HEK293 (cell line): ENCODE data around the gene LMO7.
"Not testable (repeated sequence)": the region's sequence is repeated elsewhere in the genome, so short reads cannot be mapped to it uniquely, and the experiment has no call there.

ENCODE experiments used
- CTCF ChIP-seq: fragments of 450-650 bp; formaldehyde crosslinking; IDR thresholded peaks from 2 replicates; pipeline ENCODE4 v1.5.1; 2016; ENCODE audit warnings: missing biosample characterization, missing genetic modification characterization
- RBAK ChIP-seq: fragments of 450-650 bp; formaldehyde crosslinking; IDR thresholded peaks from 2 replicates; pipeline ENCODE4 v1.5.1; 2016; ENCODE audit warnings: missing biosample characterization, missing genetic modification characterization
- REST ChIP-seq: fragments of 450-650 bp; formaldehyde crosslinking; IDR thresholded peaks from 2 replicates; pipeline ENCODE4 v1.5.1; 2016; ENCODE audit warnings: missing biosample characterization, missing genetic modification characterization
- ZNF266 ChIP-seq: fragments of 450-650 bp; formaldehyde crosslinking; IDR thresholded peaks from 2 replicates; pipeline ENCODE4 v1.5.1; 2016; ENCODE audit warnings: missing biosample characterization, missing genetic modification characterization, low read depth
- ZNF404 ChIP-seq: fragments of 450-650 bp; formaldehyde crosslinking; IDR thresholded peaks from 2 replicates; pipeline ENCODE4 v1.5.1; 2017; ENCODE audit warnings: missing biosample characterization, missing genetic modification characterization
- ZNF530 ChIP-seq: fragments of 450-650 bp; formaldehyde crosslinking; IDR thresholded peaks from 2 replicates; pipeline ENCODE4 v1.5.1; 2016; ENCODE audit warnings: low read depth, missing biosample characterization, missing genetic modification characterization
- ZNF561 ChIP-seq: fragments of 450-650 bp; IDR thresholded peaks from 2 replicates; pipeline ENCODE4 v1.5.1; 2018; ENCODE audit warnings: missing biosample characterization, missing genetic modification characterization, borderline replicate concordance
- ZNF747 ChIP-seq: fragments of 450-650 bp; formaldehyde crosslinking; IDR thresholded peaks from 2 replicates; pipeline ENCODE4 v1.5.1; 2016; ENCODE audit warnings: missing biosample characterization, missing genetic modification characterization
- ZNF76 ChIP-seq: fragments of 450-650 bp; formaldehyde crosslinking; IDR thresholded peaks from 2 replicates; pipeline ENCODE4; 2016; ENCODE audit warnings: low read depth, missing biosample characterization, missing genetic modification characterization, borderline replicate concordance
- ZNF843 ChIP-seq: fragments of 450-650 bp; formaldehyde crosslinking; IDR thresholded peaks from 2 replicates; pipeline ENCODE4 v1.5.1; 2016; ENCODE audit warnings: missing biosample characterization, missing genetic modification characterization

GRCh38 chr13:75699717-75700116 is 63.6 kb downstream of the LMO7 start:
- not testable (repeated sequence) for TF ChIP-seq ZNF266 (tag by site-specific recombination); ZNF530; RBAK (tag by site-specific recombination); CTCF (tag by site-specific recombination); REST (tag by site-specific recombination); ZNF843 (tag by site-specific recombination); ZNF76; ZNF747 (tag by site-specific recombination); ZNF404 (tag by site-specific recombination); ZNF561 (tag by site-specific recombination)
